GM19467 (cell line): Measurements from ENCODE around the gene ARL6IP5.

Experiments
- ATAC-seq: cut with Tn5 transposase; IDR thresholded peaks from one replicate; pipeline ENCODE4 v1.9.1; 2021; ENCODE audit warnings: mild to moderate bottlenecking, moderate library complexity; ENCODE audit not compliant: unreplicated experiment

Gene ARL6IP5

GRCh38 chr3:69085833-69086722 is 1.3 kb downstream of the ARL6IP5 start:
- no peak for ATAC-seq

GRCh38 chr3:69087030-69087791 is 2.5 kb downstream of the ARL6IP5 start:
- no peak for ATAC-seq

- peak; percentile 21 for ATAC-seq
These were observed 3.3 kb downstream of the ARL6IP5 start for GRCh38 chr3:69088063-69088462.

- ATAC-seq: no peak
These were observed 5.3 kb downstream of the ARL6IP5 start for GRCh38 chr3:69090021-69090420.

- no peak for ATAC-seq
These were observed 6.8 kb downstream of the ARL6IP5 start for GRCh38 chr3:69091389-69092029.

GRCh38 chr3:69092030-69092516 is 7.3 kb downstream of the ARL6IP5 start:
- peak; percentile 72 for ATAC-seq

GRCh38 chr3:69094467-69095205 is 9.9 kb downstream of the ARL6IP5 start:
- no peak for ATAC-seq

GRCh38 chr3:69095636-69096035 is 10.9 kb downstream of the ARL6IP5 start:
- no peak for ATAC-seq

GRCh38 chr3:69096299-69096698 is 11.6 kb downstream of the ARL6IP5 start:
- ATAC-seq: no peak

- ATAC-seq: no peak
These were observed 12.8 kb downstream of the ARL6IP5 start for GRCh38 chr3:69097407-69098086.

GRCh38 chr3:69099576-69099975 is 14.8 kb downstream of the ARL6IP5 start:
- ATAC-seq: no peak

- no peak for ATAC-seq
These were observed 17.6 kb downstream of the ARL6IP5 start for GRCh38 chr3:69102384-69102783.

- ATAC-seq: no peak
These were observed 18.4 kb downstream of the ARL6IP5 start for GRCh38 chr3:69103123-69103522.

GRCh38 chr3:69104586-69104985 is 19.8 kb downstream of the ARL6IP5 start:
- ATAC-seq: no peak

GRCh38 chr3:69105320-69105719 is 20.6 kb downstream of the ARL6IP5 start:
- ATAC-seq: no peak

GRCh38 chr3:69107841-69108240 is 23.1 kb downstream of the ARL6IP5 start:
- no peak for ATAC-seq

GRCh38 chr3:69108811-69109210 is 24.1 kb downstream of the ARL6IP5 start:
- ATAC-seq: no peak

GRCh38 chr3:69110941-69111546 is 26.3 kb downstream of the ARL6IP5 start:
- no peak for ATAC-seq

- ATAC-seq: no peak
These were observed 28.8 kb downstream of the ARL6IP5 start for GRCh38 chr3:69113536-69113935.

- no peak for ATAC-seq
These were observed 31.0 kb downstream of the ARL6IP5 start for GRCh38 chr3:69115731-69116130.
